ENCODE results near the gene EPHB6. TPM values are rescaled to one million over a fixed set of nuclear protein-coding genes. Genes with fewer than 3 reads are reported as not detected.

EPHB6 gene
- total RNA-seq, 2 donors from 2014 or later, result 33.2 to 36.9 TPM

DNA sequence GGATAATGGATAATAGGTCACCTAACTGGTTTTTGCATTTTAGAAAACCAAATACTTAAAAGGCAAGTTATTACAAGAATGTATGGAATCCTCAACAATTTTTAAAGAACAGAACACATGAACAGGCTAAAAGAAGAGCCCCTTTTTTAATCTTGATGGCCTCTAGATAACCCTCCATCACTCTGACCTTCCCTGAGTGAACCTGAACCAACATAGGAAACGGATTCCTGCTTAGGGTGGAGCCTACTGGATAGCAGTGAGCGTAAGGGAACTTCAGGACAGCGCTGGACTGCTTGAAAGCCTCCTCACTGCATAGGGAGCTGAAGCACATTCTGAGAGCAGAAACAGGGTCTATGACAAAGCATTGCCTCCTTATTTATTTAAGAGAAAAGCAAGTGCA, 58.2 kb downstream of the EPHB6 start:
- no peaks in the 10 kb centered on the region for H3K36me3 Mint-ChIP-seq (ENCODE audit: low read depth)
- H3K9ac ChIP-seq (ENCODE audit: extremely low read depth, low read length, poor library complexity, severe bottlenecking), result no peak overlapping the region
- WGBS, 2 experiments (ENCODE audit: insufficient coverage in 1 of 2, insufficient read length in 1 of 2), result 87 to 92% methylated on average over 3 of the region's 3 CpGs
- H3K4me1 ChIP-seq (ENCODE audit: control insufficient read depth, insufficient read depth, low read length), result no peaks in the 10 kb centered on the region
- H3K27ac Mint-ChIP-seq, result no peak overlapping the region
- H3K36me3 ChIP-seq (ENCODE audit: control insufficient read depth, insufficient read depth, low read length), result no peaks in the 10 kb centered on the region
- H3K27ac ChIP-seq (ENCODE audit: low read depth, low read length), result no peak overlapping the region
- no peaks in the 10 kb centered on the region for H3K9me3 Mint-ChIP-seq
- H3K27me3 ChIP-seq (ENCODE audit: control insufficient read depth, insufficient read depth, low read length, poor library complexity, severe bottlenecking), result peaks cover 5% of the 10 kb centered on the region
- TF ChIP-seq, protein P1, sequence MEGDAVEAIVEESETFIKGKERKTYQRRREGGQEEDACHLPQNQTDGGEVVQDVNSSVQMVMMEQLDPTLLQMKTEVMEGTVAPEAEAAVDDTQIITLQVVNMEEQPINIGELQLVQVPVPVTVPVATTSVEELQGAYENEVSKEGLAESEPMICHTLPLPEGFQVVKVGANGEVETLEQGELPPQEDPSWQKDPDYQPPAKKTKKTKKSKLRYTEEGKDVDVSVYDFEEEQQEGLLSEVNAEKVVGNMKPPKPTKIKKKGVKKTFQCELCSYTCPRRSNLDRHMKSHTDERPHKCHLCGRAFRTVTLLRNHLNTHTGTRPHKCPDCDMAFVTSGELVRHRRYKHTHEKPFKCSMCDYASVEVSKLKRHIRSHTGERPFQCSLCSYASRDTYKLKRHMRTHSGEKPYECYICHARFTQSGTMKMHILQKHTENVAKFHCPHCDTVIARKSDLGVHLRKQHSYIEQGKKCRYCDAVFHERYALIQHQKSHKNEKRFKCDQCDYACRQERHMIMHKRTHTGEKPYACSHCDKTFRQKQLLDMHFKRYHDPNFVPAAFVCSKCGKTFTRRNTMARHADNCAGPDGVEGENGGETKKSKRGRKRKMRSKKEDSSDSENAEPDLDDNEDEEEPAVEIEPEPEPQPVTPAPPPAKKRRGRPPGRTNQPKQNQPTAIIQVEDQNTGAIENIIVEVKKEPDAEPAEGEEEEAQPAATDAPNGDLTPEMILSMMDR (conservative IDR thresholded peaks at IDR 0.05), result no peak
- H3K4me3 ChIP-seq (ENCODE audit: low read length), result no peak overlapping the region
- no peak overlapping the region for H3K4me3 Mint-ChIP-seq
- DNase-seq, result peak; percentile 2
- peaks cover 2% of the 10 kb centered on the region for H3K4me1 Mint-ChIP-seq
- H3K9me3 ChIP-seq (ENCODE audit: control insufficient read depth, low read length), result no peaks in the 10 kb centered on the region
- H3K27me3 Mint-ChIP-seq (ENCODE audit: insufficient read depth), result peaks cover 18% of the 10 kb centered on the region

DNA sequence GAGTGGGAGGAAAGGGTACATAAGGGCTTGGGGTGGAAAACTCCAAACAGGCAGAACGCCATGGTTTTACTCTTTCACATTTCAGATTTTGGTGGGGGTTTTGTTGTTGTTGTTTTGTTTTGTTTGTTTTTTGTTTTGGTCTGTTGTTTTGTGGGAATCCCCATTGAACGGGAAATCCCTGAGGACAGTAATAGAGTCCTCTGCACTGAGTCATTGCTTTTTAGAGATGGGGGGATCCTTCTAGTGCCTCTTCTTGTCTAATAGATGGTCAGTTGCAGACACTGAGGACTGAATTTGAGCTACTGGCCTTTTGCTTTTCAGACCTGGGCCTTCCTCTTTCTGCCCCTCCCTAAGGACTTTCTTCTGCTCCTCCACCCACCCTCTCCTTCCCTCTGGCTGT, 58.7 kb downstream of the EPHB6 start:
- TF ChIP-seq, protein P1 (conservative IDR thresholded peaks at IDR 0.05), result no peak
- 93 to 100% methylated on average over 1 to 2 of the region's 2 CpGs for WGBS, 2 experiments (ENCODE audit: insufficient coverage in 1 of 2, insufficient read length in 1 of 2)
- H3K9me3 Mint-ChIP-seq, result no peaks in the 10 kb centered on the region
- Histone ChIP-seq H3K4me1 (ENCODE audit: control insufficient read depth, insufficient read depth, low read length) (no peaks in the 10 kb centered on the region), H3K27ac (ENCODE audit: low read depth, low read length) (no peak overlapping the region), H3K36me3 (ENCODE audit: control insufficient read depth, insufficient read depth, low read length) (no peaks in the 10 kb centered on the region), H3K4me3 (ENCODE audit: low read length) (no peak overlapping the region), H3K27me3 (ENCODE audit: control insufficient read depth, insufficient read depth, low read length, poor library complexity, severe bottlenecking) (peaks cover 5% of the 10 kb centered on the region), H3K9ac (ENCODE audit: extremely low read depth, low read length, poor library complexity, severe bottlenecking) (no peak overlapping the region), H3K9me3 (ENCODE audit: control insufficient read depth, low read length) (no peaks in the 10 kb centered on the region)
- peaks cover 20% of the 10 kb centered on the region for H3K27me3 Mint-ChIP-seq (ENCODE audit: insufficient read depth)
- peaks cover 2% of the 10 kb centered on the region for H3K4me1 Mint-ChIP-seq
- no peak overlapping the region for H3K4me3 Mint-ChIP-seq
- H3K36me3 Mint-ChIP-seq (ENCODE audit: low read depth), result no peaks in the 10 kb centered on the region
- DNase-seq, result peak; percentile 1
- no peak overlapping the region for H3K27ac Mint-ChIP-seq

DNA sequence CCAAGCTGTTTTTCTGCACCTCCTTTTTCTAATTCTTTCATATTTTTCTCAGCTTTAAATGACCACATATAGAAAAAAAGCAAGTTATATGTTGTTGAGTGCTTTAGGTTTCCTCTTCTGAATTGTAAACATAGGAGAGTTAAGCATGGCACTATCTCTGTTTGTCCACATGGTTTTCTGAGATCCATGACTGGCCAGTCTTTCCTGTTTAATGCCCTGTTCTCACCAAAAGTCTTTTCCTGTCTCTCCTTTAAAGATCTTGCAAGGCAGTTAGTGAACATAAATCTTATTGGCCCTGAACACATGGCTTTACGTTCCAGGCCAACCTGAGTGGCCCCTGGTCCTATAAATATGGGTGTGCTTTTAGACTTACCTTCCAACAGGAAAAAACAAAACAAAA, 59.2 kb downstream of the EPHB6 start:
- H3K4me1 Mint-ChIP-seq, result peaks cover 2% of the 10 kb centered on the region
- no peak overlapping the region for H3K27ac ChIP-seq (ENCODE audit: low read depth, low read length)
- DNase-seq, result peak; percentile 10
- no peak overlapping the region for H3K4me3 Mint-ChIP-seq
- no peaks in the 10 kb centered on the region for H3K4me1 ChIP-seq (ENCODE audit: control insufficient read depth, insufficient read depth, low read length)
- H3K4me3 ChIP-seq (ENCODE audit: low read length), result no peak overlapping the region
- no peaks in the 10 kb centered on the region for H3K36me3 Mint-ChIP-seq (ENCODE audit: low read depth)
- no peak overlapping the region for H3K9ac ChIP-seq (ENCODE audit: extremely low read depth, low read length, poor library complexity, severe bottlenecking)
- no peak overlapping the region for H3K27ac Mint-ChIP-seq
- H3K9me3 Mint-ChIP-seq, result no peaks in the 10 kb centered on the region
- H3K9me3 ChIP-seq (ENCODE audit: control insufficient read depth, low read length), result no peaks in the 10 kb centered on the region
- TF ChIP-seq, protein P1 (conservative IDR thresholded peaks at IDR 0.05), result no peak
- H3K27me3 ChIP-seq (ENCODE audit: control insufficient read depth, insufficient read depth, low read length, poor library complexity, severe bottlenecking), result peaks cover 5% of the 10 kb centered on the region
- H3K36me3 ChIP-seq (ENCODE audit: control insufficient read depth, insufficient read depth, low read length), result no peaks in the 10 kb centered on the region
- H3K27me3 Mint-ChIP-seq (ENCODE audit: insufficient read depth), result peaks cover 18% of the 10 kb centered on the region
- 100% methylated on average over 1 of the region's 1 CpG; no CpG with 5 or more reads in 1 of the 2 experiments for WGBS, 2 experiments (ENCODE audit: insufficient coverage in 1 of 2, insufficient read length in 1 of 2)

Data from endodermal cell (in vitro differentiated cells).